ENCODE results near the gene ARL6IP1. TPM values are rescaled to one million over a fixed set of nuclear protein-coding genes. Genes with fewer than 3 reads are reported as not detected.

The ARL6IP1 gene
- total RNA-seq, 1 donor, result 240 TPM

GRCh38 chr16:18789850-18790706 is 11.3 kb downstream of the ARL6IP1 start, which contains the start of gene RPS15A:
Gene RPS15A, minus strand, starts transcription at chr16:18790334. Its CDS starts 1,221 bp downstream, at chr16:18789113.
- peak within 1 kb of the TSS; percentile 94 for H3K4me3 ChIP-seq (ENCODE audit: low read depth, low read length)
- TF ChIP-seq CTCF (IDR thresholded peaks at IDR 0.05; ENCODE audit: insufficient read depth, low read length), result no peak
- DNase-seq (ENCODE audit: low read depth), result peak; percentile 99

GRCh38 chr16:18789515-18789849 is 11.9 kb downstream of the ARL6IP1 start:
- peak overlapping the region; percentile 94 for H3K4me3 ChIP-seq (ENCODE audit: low read depth, low read length)
- no peak for DNase-seq (ENCODE audit: low read depth)
- TF ChIP-seq CTCF (IDR thresholded peaks at IDR 0.05; ENCODE audit: insufficient read depth, low read length), result no peak

- TF ChIP-seq CTCF (IDR thresholded peaks at IDR 0.05; ENCODE audit: insufficient read depth, low read length), result no peak
- DNase-seq (ENCODE audit: low read depth), result peak; percentile 28
- peak overlapping the region; percentile 94 for H3K4me3 ChIP-seq (ENCODE audit: low read depth, low read length)
These were observed 12.4 kb downstream of the ARL6IP1 start for GRCh38 chr16:18788828-18789514.

- peak overlapping the region; percentile 29 for H3K4me3 ChIP-seq (ENCODE audit: low read depth, low read length)
- DNase-seq (ENCODE audit: low read depth), result peak; percentile 42
- TF ChIP-seq CTCF (IDR thresholded peaks at IDR 0.05; ENCODE audit: insufficient read depth, low read length), result no peak
These were observed 16.3 kb downstream of the ARL6IP1 start for GRCh38 chr16:18784917-18785623.

GRCh38 chr16:18783430-18784341 is 17.7 kb downstream of the ARL6IP1 start:
- no peak for DNase-seq (ENCODE audit: low read depth)
- no peak overlapping the region for H3K4me3 ChIP-seq (ENCODE audit: low read depth, low read length)
- no peak for TF ChIP-seq CTCF (IDR thresholded peaks at IDR 0.05; ENCODE audit: insufficient read depth, low read length)
